ENCODE results near the gene GAB4. TPM values are rescaled to one million over a fixed set of nuclear protein-coding genes. Genes with fewer than 3 reads are reported as not detected.

GAB4 gene
- total RNA-seq, 4 donors from 2014 or later: not detected

GRCh38 chr22:16963189-16963945, 44.7 kb downstream of the GAB4 start:
- in situ Hi-C loops (cut with MboI; ENCODE audit: low sequenced_read_pairs in 4 of 4): no loop called here
- no peak for ATAC-seq
- intact Hi-C loops (cut with DNase I; ENCODE audit: low total_unique reads): no loop called here

GRCh38 chr22:16962501-16962900, 45.5 kb downstream of the GAB4 start:
- no peaks in the 10 kb centered on the region for H3K4me1 ChIP-seq
- no peak for TF ChIP-seq CTCF (IDR thresholded peaks at IDR 0.05 in 4 of 5, conservative IDR thresholded peaks at IDR 0.05 in 1 of 5)
- no peak for TF ChIP-seq POLR2A (IDR thresholded peaks at IDR 0.05)

More at GRCh38 chr22:16963189-16963945, 44.7 kb downstream of the GAB4 start:
- Histone ChIP-seq H3K27me3 (no peaks in the 10 kb centered on the region), H3K9me3 (no peaks in the 10 kb centered on the region), H3K4me3 (no peak overlapping the region), H3K36me3 (no peaks in the 10 kb centered on the region), H3K27ac (no peak overlapping the region), H3K4me1 (no peaks in the 10 kb centered on the region)
- TF ChIP-seq POLR2A (IDR thresholded peaks at IDR 0.05): no peak
- TF ChIP-seq CTCF (IDR thresholded peaks at IDR 0.05 in 4 of 5, conservative IDR thresholded peaks at IDR 0.05 in 1 of 5): no peak
- no peak for DNase-seq

GRCh38 chr22:16961477-16962186, 46.4 kb downstream of the GAB4 start:
- Histone ChIP-seq H3K27me3 (no peaks in the 10 kb centered on the region), H3K4me3 (no peak overlapping the region), H3K36me3 (no peaks in the 10 kb centered on the region), H3K4me1 (no peaks in the 10 kb centered on the region), H3K27ac (no peak overlapping the region), H3K9me3 (no peaks in the 10 kb centered on the region)
- ATAC-seq: no peak
- in situ Hi-C loops (cut with MboI; ENCODE audit: low sequenced_read_pairs in 4 of 4): no loop called here
- no peak for TF ChIP-seq POLR2A (IDR thresholded peaks at IDR 0.05)
- TF ChIP-seq CTCF (IDR thresholded peaks at IDR 0.05 in 4 of 5, conservative IDR thresholded peaks at IDR 0.05 in 1 of 5): no peak
- intact Hi-C loops (cut with DNase I; ENCODE audit: low total_unique reads): no loop called here
- no peak for DNase-seq

More at GRCh38 chr22:16962501-16962900, 45.5 kb downstream of the GAB4 start:
- H3K36me3 ChIP-seq: no peaks in the 10 kb centered on the region
- no peaks in the 10 kb centered on the region for H3K27me3 ChIP-seq
- H3K9me3 ChIP-seq: no peaks in the 10 kb centered on the region
- no peak for DNase-seq
- in situ Hi-C loops (cut with MboI; ENCODE audit: low sequenced_read_pairs in 4 of 4) (no loop called here), intact Hi-C loops (cut with DNase I; ENCODE audit: low total_unique reads) (no loop called here)
- no peak overlapping the region for H3K27ac ChIP-seq
- H3K4me3 ChIP-seq: no peak overlapping the region
- ATAC-seq: no peak

GRCh38 chr22:16960884-16961249, 47.2 kb downstream of the GAB4 start:
- Histone ChIP-seq H3K4me1 (no peaks in the 10 kb centered on the region), H3K27ac (no peak overlapping the region), H3K4me3 (no peak overlapping the region), H3K36me3 (no peaks in the 10 kb centered on the region), H3K27me3 (no peaks in the 10 kb centered on the region), H3K9me3 (no peaks in the 10 kb centered on the region)
- in situ Hi-C loops (cut with MboI; ENCODE audit: low sequenced_read_pairs in 4 of 4): no loop called here
- TF ChIP-seq CTCF (IDR thresholded peaks at IDR 0.05 in 4 of 5, conservative IDR thresholded peaks at IDR 0.05 in 1 of 5): no peak
- TF ChIP-seq POLR2A (IDR thresholded peaks at IDR 0.05): no peak
- DNase-seq (no peak), ATAC-seq (no peak)
- intact Hi-C loops (cut with DNase I; ENCODE audit: low total_unique reads): no loop called here
